HEK293T (cell line): ENCODE measurements around the gene KMT2C.

Source experiments
- BHLHE40 ChIP-seq: fragments of 450-650 bp; IDR thresholded peaks from 2 replicates; pipeline ENCODE4 v1.6.1; 2016; ENCODE audit warnings: mild to moderate bottlenecking, moderate library complexity, borderline replicate concordance
- CTBP1 ChIP-seq: fragments of 450-650 bp; IDR thresholded peaks from 2 replicates; pipeline ENCODE4 v1.6.1; 2016; ENCODE audit warnings: borderline replicate concordance
- FOXA1 ChIP-seq: fragments of 450-650 bp; IDR thresholded peaks from 2 replicates; pipeline ENCODE4 v1.6.1; 2016; ENCODE audit warnings: mild to moderate bottlenecking
- FOXK2 ChIP-seq: fragments of 450-650 bp; IDR thresholded peaks from 2 replicates; pipeline ENCODE4 v1.6.1; 2016; ENCODE audit warnings: mild to moderate bottlenecking
- FOXM1 ChIP-seq: fragments of 450-650 bp; IDR thresholded peaks from 2 replicates; pipeline ENCODE4 v1.6.1; 2017; ENCODE audit warnings: mild to moderate bottlenecking, borderline replicate concordance
- L3MBTL2 ChIP-seq: fragments of 450-650 bp; conservative IDR thresholded peaks from 2 replicates; pipeline ENCODE4 v1.6.1; 2016; ENCODE audit warnings: mild to moderate bottlenecking
- LEF1 ChIP-seq: fragments of 450-650 bp; IDR thresholded peaks from 2 replicates; pipeline ENCODE4 v1.6.1; 2017; ENCODE audit warnings: mild to moderate bottlenecking, borderline replicate concordance
- NFRKB ChIP-seq: fragments of 450-650 bp; IDR thresholded peaks from 2 replicates; pipeline ENCODE4 v1.6.1; 2016; ENCODE audit warnings: mild to moderate bottlenecking, moderate library complexity
- PKNOX1 ChIP-seq: fragments of 450-650 bp; IDR thresholded peaks from 2 replicates; pipeline ENCODE4 v1.6.1; 2016
- SP1 ChIP-seq: fragments of 450-650 bp; IDR thresholded peaks from 2 replicates; pipeline ENCODE4 v1.6.1; 2017
- SUZ12 ChIP-seq: fragments of 450-650 bp; IDR thresholded peaks from 2 replicates; pipeline ENCODE4 v1.6.1; 2016; ENCODE audit warnings: mild to moderate bottlenecking
- ZNF384 ChIP-seq: fragments of 450-650 bp; IDR thresholded peaks from 2 replicates; pipeline ENCODE4 v1.6.1; 2016

GRCh38 chr7:152200395-152200794 lies 235.4 kb downstream of the KMT2C start:
- no peak for TF ChIP-seq NFRKB
- TF ChIP-seq SP1: no peak
- TF ChIP-seq SUZ12: no peak
- no peak for TF ChIP-seq FOXK2
- no peak for TF ChIP-seq BHLHE40
- no peak for TF ChIP-seq L3MBTL2
- no peak for TF ChIP-seq CTBP1
- no peak for TF ChIP-seq PKNOX1
- TF ChIP-seq FOXA1: no peak
- TF ChIP-seq FOXM1: no peak
- no peak for TF ChIP-seq LEF1
- no peak for TF ChIP-seq ZNF384
